MM.1S (cell line): ENCODE results near the gene PRKAR1B.

Source experiments
- CTCF ChIP-seq: fragments of 300-600 bp; sonication (generic); IDR thresholded peaks from 2 replicates; pipeline ENCODE4 v1.5.1; 2016; ENCODE audit warnings: antibody characterized with exemption, low read length, mixed read lengths
- EZH2 ChIP-seq: fragments of 300-600 bp; sonication (generic); optimal IDR thresholded peaks from 2 replicates; pipeline ENCODE3; 2017; ENCODE audit warnings: low read depth, mild to moderate bottlenecking, antibody characterized with exemption, low read length, mixed read lengths
- EZH2phosphoT487 ChIP-seq: fragments of 300-600 bp; sonication (generic); IDR thresholded peaks from 2 replicates; pipeline ENCODE4 v1.6.1; 2018; ENCODE audit warnings: antibody characterized with exemption, low read length

DNA sequence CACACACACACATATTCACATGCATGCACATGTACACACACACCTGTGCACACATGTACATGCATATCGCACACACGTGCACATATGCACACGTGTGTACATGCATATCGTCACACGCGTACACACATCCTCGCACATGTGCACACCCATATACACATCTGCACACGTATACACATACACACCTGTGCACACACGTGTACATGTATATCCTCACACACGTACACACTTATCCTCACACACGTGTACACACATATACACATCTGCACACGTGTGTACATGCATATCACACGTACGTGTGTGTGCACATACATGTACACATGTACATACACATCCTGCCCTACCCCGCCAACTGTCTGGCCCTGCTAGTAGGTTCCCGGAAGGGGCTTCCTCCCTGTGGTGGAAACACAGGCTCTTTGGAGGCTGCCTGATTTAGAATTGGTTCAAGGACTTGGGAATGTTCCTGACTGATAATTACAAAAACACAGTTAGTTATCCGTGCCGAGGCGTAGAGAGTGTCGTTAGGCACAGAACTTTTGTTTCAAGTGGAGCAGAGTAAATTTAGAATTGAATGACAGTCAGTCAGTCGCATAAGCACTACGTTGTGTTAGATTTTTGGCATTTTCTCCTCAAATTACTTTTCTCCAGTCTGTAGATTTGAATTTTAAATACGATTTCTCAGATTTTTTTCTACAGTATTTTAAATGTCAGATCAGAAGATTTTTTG is 18.5 kb upstream of the PRKAR1B start:
- TF ChIP-seq EZH2 (no peak), CTCF (no peak), EZH2phosphoT487 (no peak)
